HEK293 (cell line): ENCODE data around the gene DLEC1.

Experiments used
- KLF8 ChIP-seq: fragments of 450-650 bp; formaldehyde crosslinking; IDR thresholded peaks from 2 replicates; pipeline ENCODE4 v1.5.1; 2016; ENCODE audit warnings: missing biosample characterization, missing genetic modification characterization
- PRDM2 ChIP-seq: fragments of 450-650 bp; formaldehyde crosslinking; IDR thresholded peaks from 2 replicates; pipeline ENCODE4 v1.5.1; 2016; ENCODE audit warnings: missing biosample characterization, missing genetic modification characterization, borderline replicate concordance
- SALL2 ChIP-seq: fragments of 450-650 bp; formaldehyde crosslinking; IDR thresholded peaks from 2 replicates; pipeline ENCODE4 v1.5.0; 2017; ENCODE audit warnings: missing biosample characterization, mild to moderate bottlenecking, missing genetic modification characterization, borderline replicate concordance
- ZBTB10 ChIP-seq: fragments of 450-650 bp; formaldehyde crosslinking; IDR thresholded peaks from 2 replicates; pipeline ENCODE4 v1.5.1; 2016; ENCODE audit warnings: missing biosample characterization, missing genetic modification characterization
- ZBTB21 ChIP-seq: fragments of 450-650 bp; formaldehyde crosslinking; IDR thresholded peaks from 2 replicates; pipeline ENCODE4 v1.5.1; 2017; ENCODE audit warnings: missing biosample characterization, missing genetic modification characterization
- ZNF10 ChIP-seq: fragments of 450-650 bp; formaldehyde crosslinking; IDR thresholded peaks from 2 replicates; pipeline ENCODE4 v1.5.1; 2017; ENCODE audit warnings: missing biosample characterization, missing genetic modification characterization
- ZNF146 ChIP-seq: fragments of 450-650 bp; formaldehyde crosslinking; IDR thresholded peaks from 2 replicates; pipeline ENCODE4 v1.5.1; 2016; ENCODE audit warnings: missing biosample characterization, missing genetic modification characterization
- ZNF366 ChIP-seq: fragments of 450-650 bp; formaldehyde crosslinking; conservative IDR thresholded peaks from 2 replicates; pipeline ENCODE4 v1.5.1; 2016; ENCODE audit warnings: missing biosample characterization, missing genetic modification characterization
- ZNF521 ChIP-seq: fragments of 450-650 bp; formaldehyde crosslinking; IDR thresholded peaks from 2 replicates; pipeline ENCODE4 v1.5.1; 2017; ENCODE audit warnings: missing biosample characterization, mild to moderate bottlenecking, missing genetic modification characterization
- ZNF558 ChIP-seq: fragments of 450-650 bp; formaldehyde crosslinking; IDR thresholded peaks from 2 replicates; pipeline ENCODE4 v1.5.1; 2016; ENCODE audit warnings: missing biosample characterization, missing genetic modification characterization
- ZNF580 ChIP-seq: fragments of 450-650 bp; formaldehyde crosslinking; IDR thresholded peaks from 2 replicates; pipeline ENCODE4 v1.5.1; 2016; ENCODE audit warnings: missing biosample characterization, missing genetic modification characterization
- ZNF654 ChIP-seq: fragments of 450-650 bp; formaldehyde crosslinking; IDR thresholded peaks from 2 replicates; pipeline ENCODE4 v1.5.1; 2016; ENCODE audit warnings: low read depth, missing biosample characterization, missing genetic modification characterization
- ZNF76 ChIP-seq: fragments of 450-650 bp; formaldehyde crosslinking; IDR thresholded peaks from 2 replicates; pipeline ENCODE4; 2016; ENCODE audit warnings: low read depth, missing biosample characterization, missing genetic modification characterization, borderline replicate concordance
- ZNF776 ChIP-seq: fragments of 450-650 bp; formaldehyde crosslinking; IDR thresholded peaks from 2 replicates; pipeline ENCODE4 v1.5.0; 2017; ENCODE audit warnings: missing biosample characterization, missing genetic modification characterization, borderline replicate concordance
- ZNF791 ChIP-seq: fragments of 450-650 bp; formaldehyde crosslinking; IDR thresholded peaks from 2 replicates; pipeline ENCODE4 v1.5.1; 2016; ENCODE audit warnings: missing biosample characterization, missing genetic modification characterization
- TF ChIP-seq, protein P1 (sequence below): fragments of 450-650 bp; formaldehyde crosslinking; IDR thresholded peaks from 2 replicates; pipeline ENCODE4 v1.5.1; 2017; ENCODE audit warnings: missing biosample characterization, missing genetic modification characterization
- TF ChIP-seq, protein P2 (sequence below): fragments of 450-650 bp; formaldehyde crosslinking; IDR thresholded peaks from 2 replicates; pipeline ENCODE4 v1.5.1; 2016; ENCODE audit warnings: missing biosample characterization, missing genetic modification characterization
- TF ChIP-seq, protein P3 (sequence below): fragments of 450-650 bp; formaldehyde crosslinking; IDR thresholded peaks from 2 replicates; pipeline ENCODE4 v1.5.0; 2017; ENCODE audit warnings: missing biosample characterization, missing genetic modification characterization, borderline replicate concordance
- TF ChIP-seq, protein P4 (sequence below): fragments of 450-650 bp; formaldehyde crosslinking; IDR thresholded peaks from 2 replicates; pipeline ENCODE4 v1.5.1; 2016; ENCODE audit warnings: missing biosample characterization, missing genetic modification characterization
- TF ChIP-seq, protein P5 (sequence below): fragments of 450-650 bp; formaldehyde crosslinking; IDR thresholded peaks from 2 replicates; pipeline ENCODE4 v1.5.1; 2016; ENCODE audit warnings: missing biosample characterization, missing genetic modification characterization

Gene DLEC1

GRCh38 chr3:38164952-38165721, 126.1 kb downstream of the DLEC1 start, which contains the start of gene OXSR1 (continued):
- TF ChIP-seq ZNF776 (tag by site-specific recombination) = no peak
- TF ChIP-seq, protein P1, sequence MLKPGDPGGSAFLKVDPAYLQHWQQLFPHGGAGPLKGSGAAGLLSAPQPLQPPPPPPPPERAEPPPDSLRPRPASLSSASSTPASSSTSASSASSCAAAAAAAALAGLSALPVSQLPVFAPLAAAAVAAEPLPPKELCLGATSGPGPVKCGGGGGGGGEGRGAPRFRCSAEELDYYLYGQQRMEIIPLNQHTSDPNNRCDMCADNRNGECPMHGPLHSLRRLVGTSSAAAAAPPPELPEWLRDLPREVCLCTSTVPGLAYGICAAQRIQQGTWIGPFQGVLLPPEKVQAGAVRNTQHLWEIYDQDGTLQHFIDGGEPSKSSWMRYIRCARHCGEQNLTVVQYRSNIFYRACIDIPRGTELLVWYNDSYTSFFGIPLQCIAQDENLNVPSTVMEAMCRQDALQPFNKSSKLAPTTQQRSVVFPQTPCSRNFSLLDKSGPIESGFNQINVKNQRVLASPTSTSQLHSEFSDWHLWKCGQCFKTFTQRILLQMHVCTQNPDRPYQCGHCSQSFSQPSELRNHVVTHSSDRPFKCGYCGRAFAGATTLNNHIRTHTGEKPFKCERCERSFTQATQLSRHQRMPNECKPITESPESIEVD (tag by site-specific recombination) = no peak
- TF ChIP-seq, protein P2, sequence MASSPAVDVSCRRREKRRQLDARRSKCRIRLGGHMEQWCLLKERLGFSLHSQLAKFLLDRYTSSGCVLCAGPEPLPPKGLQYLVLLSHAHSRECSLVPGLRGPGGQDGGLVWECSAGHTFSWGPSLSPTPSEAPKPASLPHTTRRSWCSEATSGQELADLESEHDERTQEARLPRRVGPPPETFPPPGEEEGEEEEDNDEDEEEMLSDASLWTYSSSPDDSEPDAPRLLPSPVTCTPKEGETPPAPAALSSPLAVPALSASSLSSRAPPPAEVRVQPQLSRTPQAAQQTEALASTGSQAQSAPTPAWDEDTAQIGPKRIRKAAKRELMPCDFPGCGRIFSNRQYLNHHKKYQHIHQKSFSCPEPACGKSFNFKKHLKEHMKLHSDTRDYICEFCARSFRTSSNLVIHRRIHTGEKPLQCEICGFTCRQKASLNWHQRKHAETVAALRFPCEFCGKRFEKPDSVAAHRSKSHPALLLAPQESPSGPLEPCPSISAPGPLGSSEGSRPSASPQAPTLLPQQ (tag by site-specific recombination) = peak; percentile 76; the same call in 1 of the 2 replicates
- no peak for TF ChIP-seq PRDM2
- TF ChIP-seq KLF8 (tag by site-specific recombination) = peak; percentile 93
- TF ChIP-seq ZNF654 = no peak
- TF ChIP-seq ZNF580 (tag by site-specific recombination) = peak; percentile 36; the same call in 1 of the 2 replicates
- peak; percentile 87 for TF ChIP-seq ZNF10
- TF ChIP-seq, protein P3, sequence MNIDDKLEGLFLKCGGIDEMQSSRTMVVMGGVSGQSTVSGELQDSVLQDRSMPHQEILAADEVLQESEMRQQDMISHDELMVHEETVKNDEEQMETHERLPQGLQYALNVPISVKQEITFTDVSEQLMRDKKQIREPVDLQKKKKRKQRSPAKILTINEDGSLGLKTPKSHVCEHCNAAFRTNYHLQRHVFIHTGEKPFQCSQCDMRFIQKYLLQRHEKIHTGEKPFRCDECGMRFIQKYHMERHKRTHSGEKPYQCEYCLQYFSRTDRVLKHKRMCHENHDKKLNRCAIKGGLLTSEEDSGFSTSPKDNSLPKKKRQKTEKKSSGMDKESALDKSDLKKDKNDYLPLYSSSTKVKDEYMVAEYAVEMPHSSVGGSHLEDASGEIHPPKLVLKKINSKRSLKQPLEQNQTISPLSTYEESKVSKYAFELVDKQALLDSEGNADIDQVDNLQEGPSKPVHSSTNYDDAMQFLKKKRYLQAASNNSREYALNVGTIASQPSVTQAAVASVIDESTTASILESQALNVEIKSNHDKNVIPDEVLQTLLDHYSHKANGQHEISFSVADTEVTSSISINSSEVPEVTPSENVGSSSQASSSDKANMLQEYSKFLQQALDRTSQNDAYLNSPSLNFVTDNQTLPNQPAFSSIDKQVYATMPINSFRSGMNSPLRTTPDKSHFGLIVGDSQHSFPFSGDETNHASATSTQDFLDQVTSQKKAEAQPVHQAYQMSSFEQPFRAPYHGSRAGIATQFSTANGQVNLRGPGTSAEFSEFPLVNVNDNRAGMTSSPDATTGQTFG (tag by site-specific recombination) = no peak
- TF ChIP-seq ZNF146 (tag by site-specific recombination) = no peak
- TF ChIP-seq, protein P4, sequence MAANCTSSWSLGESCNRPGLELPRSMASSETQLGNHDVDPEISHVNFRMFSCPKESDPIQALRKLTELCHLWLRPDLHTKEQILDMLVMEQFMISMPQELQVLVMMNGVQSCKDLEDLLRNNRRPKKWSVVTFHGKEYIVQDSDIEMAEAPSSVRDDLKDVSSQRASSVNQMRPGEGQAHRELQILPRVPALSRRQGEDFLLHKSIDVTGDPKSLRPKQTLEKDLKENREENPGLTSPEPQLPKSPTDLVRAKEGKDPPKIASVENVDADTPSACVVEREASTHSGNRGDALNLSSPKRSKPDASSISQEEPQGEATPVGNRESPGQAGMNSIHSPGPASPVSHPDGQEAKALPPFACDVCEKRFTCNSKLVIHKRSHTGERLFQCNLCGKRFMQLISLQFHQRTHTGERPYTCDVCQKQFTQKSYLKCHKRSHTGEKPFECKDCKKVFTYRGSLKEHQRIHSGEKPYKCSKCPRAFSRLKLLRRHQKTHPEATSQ (tag by site-specific recombination) = no peak
- TF ChIP-seq ZBTB21 (tag by site-specific recombination) = peak; percentile 99
- TF ChIP-seq ZNF558 (tag by site-specific recombination) = no peak
- TF ChIP-seq SALL2 (tag by site-specific recombination) = no peak
- no peak for TF ChIP-seq ZNF791 (tag by site-specific recombination)
- no peak for TF ChIP-seq ZBTB10 (tag by site-specific recombination)
- TF ChIP-seq, protein P5, sequence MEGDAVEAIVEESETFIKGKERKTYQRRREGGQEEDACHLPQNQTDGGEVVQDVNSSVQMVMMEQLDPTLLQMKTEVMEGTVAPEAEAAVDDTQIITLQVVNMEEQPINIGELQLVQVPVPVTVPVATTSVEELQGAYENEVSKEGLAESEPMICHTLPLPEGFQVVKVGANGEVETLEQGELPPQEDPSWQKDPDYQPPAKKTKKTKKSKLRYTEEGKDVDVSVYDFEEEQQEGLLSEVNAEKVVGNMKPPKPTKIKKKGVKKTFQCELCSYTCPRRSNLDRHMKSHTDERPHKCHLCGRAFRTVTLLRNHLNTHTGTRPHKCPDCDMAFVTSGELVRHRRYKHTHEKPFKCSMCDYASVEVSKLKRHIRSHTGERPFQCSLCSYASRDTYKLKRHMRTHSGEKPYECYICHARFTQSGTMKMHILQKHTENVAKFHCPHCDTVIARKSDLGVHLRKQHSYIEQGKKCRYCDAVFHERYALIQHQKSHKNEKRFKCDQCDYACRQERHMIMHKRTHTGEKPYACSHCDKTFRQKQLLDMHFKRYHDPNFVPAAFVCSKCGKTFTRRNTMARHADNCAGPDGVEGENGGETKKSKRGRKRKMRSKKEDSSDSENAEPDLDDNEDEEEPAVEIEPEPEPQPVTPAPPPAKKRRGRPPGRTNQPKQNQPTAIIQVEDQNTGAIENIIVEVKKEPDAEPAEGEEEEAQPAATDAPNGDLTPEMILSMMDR (tag by site-specific recombination) = no peak
- TF ChIP-seq ZNF366 (tag by site-specific recombination) = peak; percentile 94
- no peak for TF ChIP-seq ZNF521 (tag by site-specific recombination)
- peak; percentile 72 for TF ChIP-seq ZNF76
